ENCODE data around the gene KRT36. TPM values are rescaled to one million over a fixed set of nuclear protein-coding genes. Genes with fewer than 3 reads are reported as not detected.

Gene KRT36
- total and polyA plus RNA-seq, 4 donors, result 0.02 TPM; not detected in 3

- no peak for TF ChIP-seq CTCF (IDR thresholded peaks at IDR 0.05; ENCODE audit: control extremely low read depth, extremely low read depth)
- H3K9me3 ChIP-seq (ENCODE audit: control insufficient read depth in 4 of 4, insufficient read depth in 3 of 4, low read length in 3 of 4), result no peaks in the 10 kb centered on the region
- H3K4me1 ChIP-seq (ENCODE audit: control insufficient read depth in 5 of 5, insufficient read depth in 5 of 5, low read length in 5 of 5), result no peaks in the 10 kb centered on the region
- no peaks in the 10 kb centered on the region for H3K36me3 ChIP-seq (ENCODE audit: control insufficient read depth in 4 of 4, insufficient read depth in 4 of 4, low read length in 4 of 4)
- no peak overlapping the region for H3K9ac ChIP-seq (ENCODE audit: insufficient read depth in 1 of 2, low read length in 2 of 2)
- ATAC-seq (ENCODE audit: insufficient read depth, low FRiP score) (no peak), DNase-seq (no peak)
- 86 to 92% methylated on average over 22 of the region's 22 CpGs for WGBS, 2 donors
- H3K27me3 ChIP-seq (ENCODE audit: control insufficient read depth in 3 of 3, insufficient read depth in 3 of 3, low read length in 2 of 3), result no peaks in the 10 kb centered on the region
- no peak overlapping the region for H3K27ac ChIP-seq (ENCODE audit: low read depth in 1 of 2, low read length in 1 of 2)
- H3K4me3 ChIP-seq, result no peak overlapping the region
Measured at GRCh38 chr17:41476866-41477815, 12.6 kb downstream of the KRT36 start.

GRCh38 chr17:41475421-41475820, 14.3 kb downstream of the KRT36 start:
- TF ChIP-seq CTCF (IDR thresholded peaks at IDR 0.05; ENCODE audit: control extremely low read depth, extremely low read depth), result no peak
- ATAC-seq (ENCODE audit: insufficient read depth, low FRiP score), result no peak
- 93% methylated on average over 4 of the region's 4 CpGs for WGBS, 2 donors

DNA sequence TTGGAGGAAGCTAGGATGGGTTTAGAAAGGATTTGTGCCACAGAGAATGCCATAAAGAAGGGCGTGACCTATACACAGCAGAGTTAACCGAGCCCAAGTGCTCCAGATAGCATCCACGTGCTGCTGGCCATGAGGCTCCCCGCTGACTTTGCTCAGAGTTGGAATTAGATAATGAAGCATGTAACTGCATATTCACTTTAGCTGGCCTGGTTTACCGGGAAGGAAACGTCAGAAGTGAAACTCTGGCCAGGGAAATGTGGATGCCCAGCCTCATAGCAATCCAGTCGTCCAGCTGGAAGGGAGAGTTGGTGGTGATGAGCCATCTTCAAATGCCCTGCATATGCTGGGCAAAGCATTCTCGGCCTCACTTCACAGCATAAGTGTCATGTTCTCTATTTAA, 14.8 kb downstream of the KRT36 start:
- TF ChIP-seq CTCF (IDR thresholded peaks at IDR 0.05; ENCODE audit: control extremely low read depth, extremely low read depth), result no peak
- H3K27me3 ChIP-seq (ENCODE audit: control insufficient read depth in 3 of 3, insufficient read depth in 3 of 3, low read length in 2 of 3), result no peaks in the 10 kb centered on the region
- H3K27ac ChIP-seq (ENCODE audit: low read depth in 1 of 2, low read length in 1 of 2), result no peak overlapping the region
- 75 to 79% methylated on average over 8 of the region's 8 CpGs for WGBS, 2 donors
- H3K4me1 ChIP-seq (ENCODE audit: control insufficient read depth in 5 of 5, insufficient read depth in 5 of 5, low read length in 5 of 5), result no peaks in the 10 kb centered on the region
- no peaks in the 10 kb centered on the region for H3K36me3 ChIP-seq (ENCODE audit: control insufficient read depth in 4 of 4, insufficient read depth in 4 of 4, low read length in 4 of 4)
- ATAC-seq (ENCODE audit: insufficient read depth, low FRiP score), result no peak
- no peak for DNase-seq
- H3K9me3 ChIP-seq (ENCODE audit: control insufficient read depth in 4 of 4, insufficient read depth in 3 of 4, low read length in 3 of 4), result peaks cover 0 to 4% (median 2%) of the 10 kb centered on the region in 4 donors
- no peak overlapping the region for H3K9ac ChIP-seq (ENCODE audit: insufficient read depth in 1 of 2, low read length in 2 of 2)
- no peak overlapping the region for H3K4me3 ChIP-seq

More at GRCh38 chr17:41475421-41475820, 14.3 kb downstream of the KRT36 start:
- no peaks in the 10 kb centered on the region for H3K36me3 ChIP-seq (ENCODE audit: control insufficient read depth in 4 of 4, insufficient read depth in 4 of 4, low read length in 4 of 4)
- DNase-seq, result no peak
- H3K27ac ChIP-seq (ENCODE audit: low read depth in 1 of 2, low read length in 1 of 2), result no peak overlapping the region
- H3K27me3 ChIP-seq (ENCODE audit: control insufficient read depth in 3 of 3, insufficient read depth in 3 of 3, low read length in 2 of 3), result no peaks in the 10 kb centered on the region
- H3K4me1 ChIP-seq (ENCODE audit: control insufficient read depth in 5 of 5, insufficient read depth in 5 of 5, low read length in 5 of 5), result no peaks in the 10 kb centered on the region
- H3K9me3 ChIP-seq (ENCODE audit: control insufficient read depth in 4 of 4, insufficient read depth in 3 of 4, low read length in 3 of 4), result peaks cover 0 to 4% (median 2%) of the 10 kb centered on the region in 4 donors
- H3K9ac ChIP-seq (ENCODE audit: insufficient read depth in 1 of 2, low read length in 2 of 2), result no peak overlapping the region
- H3K4me3 ChIP-seq, result no peak overlapping the region
